HG03196 (cell line): Measurements from ENCODE around the gene ACADVL.

Experiments
- ATAC-seq: cut with Tn5 transposase; IDR thresholded peaks from one replicate; pipeline ENCODE4 v1.9.1; 2021; ENCODE audit not compliant: unreplicated experiment

Gene ACADVL

DNA sequence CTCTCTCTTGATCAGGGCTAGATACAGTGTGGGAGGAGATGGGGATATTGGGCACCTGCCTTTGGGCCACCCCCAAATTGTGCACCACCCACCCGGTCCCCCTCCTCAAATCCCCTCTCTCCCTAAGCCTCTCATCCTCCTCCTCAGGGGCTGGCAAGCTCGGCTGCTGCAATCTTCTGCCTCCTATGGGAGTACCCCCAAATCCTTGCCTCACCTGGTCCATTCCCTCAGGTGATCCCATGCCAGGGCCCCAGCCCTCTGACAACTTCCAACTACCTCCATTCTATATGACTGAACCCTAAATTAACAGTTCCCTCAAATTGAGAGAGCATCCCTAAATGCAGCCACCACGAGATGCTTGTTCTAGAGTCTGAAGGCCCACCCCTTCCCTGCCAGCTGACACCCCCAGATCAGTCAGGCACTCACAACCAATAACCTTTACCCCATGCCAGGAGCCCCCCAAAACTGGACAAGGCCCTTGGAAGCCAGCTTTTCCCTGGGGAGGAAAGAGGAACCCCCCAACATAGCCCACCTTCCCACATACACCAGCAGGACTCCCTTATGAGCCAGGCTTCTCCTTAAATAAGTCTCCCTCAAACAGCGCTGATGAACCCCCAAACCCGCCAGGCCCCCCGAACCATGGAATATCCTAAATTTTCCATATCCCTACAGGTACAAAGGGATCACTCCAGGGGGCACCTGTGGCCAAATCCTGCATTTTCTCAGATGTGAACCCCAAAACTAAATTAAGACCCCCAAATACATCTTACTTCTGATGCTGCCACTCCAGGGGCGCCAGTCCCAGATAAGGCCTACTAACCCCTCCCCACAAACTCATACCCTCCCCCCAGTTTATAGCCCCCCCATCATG is 3.3 kb upstream of the ACADVL start:
- no peak for ATAC-seq

DNA sequence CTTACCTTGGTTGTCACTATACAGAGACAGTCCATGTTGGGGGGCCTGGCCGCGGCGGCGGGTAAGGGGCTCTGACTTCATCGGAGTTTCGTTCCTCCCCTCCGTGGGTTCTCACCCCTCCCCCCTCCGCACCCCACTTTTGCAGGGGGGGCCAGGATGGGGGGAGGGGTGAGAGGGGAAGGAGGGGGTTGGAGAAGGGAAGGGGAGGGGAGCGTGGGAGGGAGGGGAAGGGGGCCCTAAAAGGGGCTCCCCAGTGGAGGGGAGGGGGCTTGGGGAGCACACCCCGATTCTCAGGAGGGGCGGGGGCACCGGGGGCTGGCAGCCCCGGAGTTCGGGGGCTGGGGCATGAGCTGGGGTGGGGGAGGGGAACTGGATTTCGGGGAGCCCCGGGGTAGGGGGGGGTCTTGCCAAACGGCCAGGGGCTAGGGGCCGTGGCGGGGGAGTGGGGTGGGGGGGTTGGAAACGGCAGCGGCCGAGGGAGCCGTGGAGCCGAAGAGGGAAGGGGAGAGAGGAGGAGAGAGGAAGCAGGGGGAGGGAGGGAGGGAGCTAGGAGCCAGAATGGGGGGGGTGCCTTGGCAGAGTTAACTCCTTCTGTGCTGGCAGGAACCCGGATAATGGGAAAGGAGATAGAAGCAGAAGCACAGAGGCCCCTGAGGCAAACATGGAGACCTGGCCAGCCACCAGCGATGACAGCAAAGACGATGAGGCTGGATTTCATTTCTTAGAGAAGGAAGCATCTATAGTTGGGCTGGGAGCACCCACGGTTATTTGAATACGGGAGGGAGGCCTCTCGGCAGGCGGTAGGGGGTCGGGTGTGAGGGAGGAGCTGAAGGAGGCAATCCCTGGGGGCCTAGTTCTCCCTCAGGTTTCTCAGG is 2.4 kb upstream of the ACADVL start:
- no peak for ATAC-seq

GRCh38 chr17:7218166-7218565 is 1.6 kb upstream of the ACADVL start:
- no peak for ATAC-seq

DNA sequence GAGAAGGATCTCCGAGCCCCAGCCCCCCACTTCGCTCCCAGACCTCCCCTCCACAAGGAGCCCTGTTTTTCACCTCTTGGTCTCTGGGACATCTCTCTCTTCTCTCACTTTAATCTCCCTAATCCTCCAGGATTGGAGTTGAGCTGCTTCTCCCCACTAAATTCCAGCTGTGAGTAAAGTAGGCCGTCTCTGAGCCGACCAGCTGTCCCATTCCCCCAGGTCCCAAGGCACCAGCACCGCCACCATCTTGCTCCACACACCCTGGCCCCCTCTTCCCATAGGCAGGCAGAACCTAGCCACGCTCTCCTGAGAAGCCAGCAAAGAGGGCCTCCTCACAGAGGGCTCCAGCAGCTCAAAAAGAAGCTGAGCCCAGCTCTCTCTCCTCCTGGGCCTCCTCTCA is 980 bp upstream of the ACADVL start:
- no peak for ATAC-seq

DNA sequence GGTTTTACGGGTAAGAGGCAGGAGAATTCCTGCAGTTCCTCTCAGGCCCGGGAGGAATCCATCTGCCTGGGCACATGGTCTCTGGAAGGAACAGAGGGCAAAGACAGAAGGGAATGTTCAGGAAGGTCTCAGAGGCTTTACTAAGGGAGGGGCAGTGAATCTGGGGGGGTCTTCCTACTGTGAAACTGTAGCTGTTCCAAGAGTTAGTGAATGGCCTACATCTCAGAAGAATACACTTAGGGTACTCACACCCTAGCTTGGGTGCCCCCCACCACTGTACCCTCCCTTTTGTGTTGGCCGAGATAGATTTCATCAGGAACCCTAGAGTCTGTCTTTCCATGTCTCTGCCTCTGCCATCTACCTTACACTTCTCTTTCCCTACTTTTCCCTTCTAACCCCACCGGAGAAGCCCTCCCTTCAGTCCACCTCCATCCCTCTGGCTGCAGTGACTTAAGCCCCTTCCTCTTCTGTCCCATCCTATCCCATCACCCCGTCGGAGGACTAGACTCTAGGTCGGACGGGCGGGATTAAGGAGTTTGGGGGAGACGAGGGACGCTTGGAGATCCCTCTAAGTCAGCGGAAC is 418 bp upstream of the ACADVL start:
- no peak for ATAC-seq

- no peak for ATAC-seq
Observed at GRCh38 chr17:7220593-7221277, 997 bp downstream of the ACADVL start.

- ATAC-seq: no peak
Observed at GRCh38 chr17:7221278-7222092, 1.7 kb downstream of the ACADVL start.

DNA sequence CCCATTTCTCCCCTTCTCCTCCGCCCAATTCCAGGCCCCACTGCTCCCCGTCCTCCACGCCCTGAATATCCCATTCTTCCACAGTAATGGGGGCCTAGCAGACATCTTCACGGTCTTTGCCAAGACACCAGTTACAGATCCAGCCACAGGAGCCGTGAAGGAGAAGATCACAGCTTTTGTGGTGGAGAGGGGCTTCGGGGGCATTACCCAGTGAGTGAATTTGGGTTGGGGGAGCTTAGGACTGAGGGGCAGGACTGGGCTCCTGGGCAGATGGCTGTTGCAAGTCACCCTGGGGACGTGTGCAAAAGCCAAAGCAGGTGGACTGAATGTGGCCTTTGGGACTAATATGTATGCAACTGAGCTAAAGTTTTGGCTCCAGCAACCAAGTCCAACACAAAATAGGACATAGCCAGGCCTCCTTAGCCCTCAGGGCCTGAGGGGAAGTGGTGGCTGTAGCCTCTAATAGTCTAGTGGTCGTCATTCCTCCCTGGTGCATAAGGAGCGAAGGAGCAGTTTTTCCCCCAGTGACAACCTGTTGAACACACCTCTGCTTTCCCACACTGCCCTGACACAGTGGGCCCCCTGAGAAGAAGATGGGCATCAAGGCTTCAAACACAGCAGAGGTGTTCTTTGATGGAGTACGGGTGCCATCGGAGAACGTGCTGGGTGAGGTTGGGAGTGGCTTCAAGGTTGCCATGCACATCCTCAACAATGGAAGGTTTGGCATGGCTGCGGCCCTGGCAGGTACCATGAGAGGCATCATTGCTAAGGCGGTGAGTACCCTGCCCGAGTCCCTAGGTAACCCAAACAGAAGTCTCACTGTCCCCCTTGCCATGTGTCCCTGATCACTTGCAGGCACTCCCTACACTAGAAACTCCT is 2.6 kb downstream of the ACADVL start:
- no peak for ATAC-seq

DNA sequence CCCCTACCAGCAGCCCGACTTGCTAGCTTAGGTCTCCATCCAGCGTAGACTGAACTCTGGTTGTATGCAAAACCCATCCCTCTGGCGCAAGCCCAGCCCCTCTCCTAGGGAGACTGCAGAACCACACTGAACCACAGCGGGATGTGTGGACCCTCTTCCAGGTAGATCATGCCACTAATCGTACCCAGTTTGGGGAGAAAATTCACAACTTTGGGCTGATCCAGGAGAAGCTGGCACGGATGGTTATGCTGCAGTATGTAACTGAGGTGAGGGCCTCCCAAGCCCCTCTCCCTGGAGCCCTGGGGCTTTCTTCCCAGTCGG is 3.2 kb downstream of the ACADVL start:
- ATAC-seq: no peak

- no peak for ATAC-seq
Observed at GRCh38 chr17:7223375-7223774, 3.6 kb downstream of the ACADVL start.

GRCh38 chr17:7224110-7224509 is 4.4 kb downstream of the ACADVL start:
- no peak for ATAC-seq

DNA sequence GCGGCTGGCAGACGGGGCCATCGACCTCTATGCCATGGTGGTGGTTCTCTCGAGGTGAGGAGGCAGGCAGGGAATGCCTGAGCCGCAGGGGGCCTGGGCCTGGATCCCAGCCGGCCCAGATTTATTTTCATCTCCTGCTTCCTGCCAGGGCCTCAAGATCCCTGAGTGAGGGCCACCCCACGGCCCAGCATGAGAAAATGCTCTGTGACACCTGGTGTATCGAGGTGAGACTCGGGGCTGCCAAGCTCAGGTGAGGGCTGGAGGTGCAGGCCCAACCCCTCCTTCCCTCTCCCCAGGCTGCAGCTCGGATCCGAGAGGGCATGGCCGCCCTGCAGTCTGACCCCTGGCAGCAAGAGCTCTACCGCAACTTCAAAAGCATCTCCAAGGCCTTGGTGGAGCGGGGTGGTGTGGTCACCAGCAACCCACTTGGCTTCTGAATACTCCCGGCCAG is 4.9 kb downstream of the ACADVL start:
- ATAC-seq: no peak

DNA sequence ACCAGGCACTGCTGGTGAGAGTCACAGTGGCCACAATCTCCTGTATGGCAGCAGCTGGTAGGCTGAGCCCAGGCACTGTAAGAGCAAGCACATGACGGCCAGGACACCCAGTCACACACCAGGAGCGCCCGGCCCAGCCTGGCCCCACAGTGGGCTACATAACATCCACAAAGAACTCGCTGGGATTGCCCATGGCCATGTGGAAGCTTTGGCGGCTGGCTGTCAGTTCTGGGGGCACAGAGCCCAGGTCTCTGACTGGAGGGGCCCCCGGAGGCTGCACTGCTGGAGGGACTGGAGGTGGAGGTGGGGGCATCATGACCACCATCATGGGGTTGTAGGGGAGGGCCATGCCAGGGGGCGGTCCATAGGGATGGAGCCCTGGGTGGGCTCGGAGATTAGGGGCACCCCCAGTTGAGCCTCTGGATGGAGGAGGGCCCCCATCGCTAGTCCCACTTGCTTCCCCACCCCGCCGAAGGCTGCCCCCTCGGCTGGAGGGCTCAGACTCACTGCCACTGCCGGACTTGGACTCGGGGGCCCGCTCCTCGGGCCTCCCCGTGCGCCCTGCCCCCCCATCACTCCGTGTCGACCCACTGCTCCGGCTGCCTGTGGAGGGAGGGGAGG is 6.1 kb downstream of the ACADVL start:
- ATAC-seq: no peak

GRCh38 chr17:7226721-7227710 is 7.3 kb downstream of the ACADVL start:
- ATAC-seq: no peak

DNA sequence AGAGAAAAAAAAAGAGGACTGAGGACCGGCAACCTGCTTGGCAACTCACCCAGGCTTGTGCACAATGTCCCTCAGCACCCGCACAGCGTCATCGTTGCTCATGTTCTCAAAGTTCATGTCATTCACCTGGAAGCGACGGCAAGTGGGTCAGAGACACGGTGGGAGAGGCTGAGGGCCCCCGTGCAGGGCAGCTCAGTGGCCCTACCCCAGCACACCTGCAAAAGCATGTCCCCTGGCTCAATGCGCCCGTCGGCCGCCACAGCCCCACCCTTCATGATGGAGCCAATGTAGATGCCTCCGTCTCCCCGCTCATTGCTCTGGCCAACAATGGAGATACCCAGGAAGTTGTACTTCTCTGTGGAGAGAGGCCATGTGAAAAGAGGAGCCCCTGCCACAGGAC is 9.2 kb downstream of the ACADVL start:
- no peak for ATAC-seq

GRCh38 chr17:7229504-7229903 is 9.8 kb downstream of the ACADVL start:
- no peak for ATAC-seq

DNA sequence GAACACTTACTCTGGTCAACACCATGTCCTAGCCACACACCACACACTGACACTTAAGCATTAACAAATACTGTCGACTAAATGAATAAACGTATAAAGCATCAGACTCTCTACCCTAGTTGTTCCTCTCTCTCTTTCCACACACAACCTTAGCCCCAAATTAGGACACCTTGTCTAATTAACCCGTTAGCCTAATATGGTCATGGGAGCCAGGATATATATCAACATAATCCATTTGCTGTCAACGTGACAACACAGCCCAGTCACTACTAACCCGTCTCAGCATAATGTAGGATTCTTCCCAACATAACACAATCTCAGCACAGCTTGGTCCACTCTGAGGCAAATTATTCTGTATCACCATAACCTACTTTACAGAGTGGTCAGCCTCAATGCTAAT is 12.4 kb downstream of the ACADVL start:
- ATAC-seq: no peak

- ATAC-seq: no peak
Observed at GRCh38 chr17:7233701-7234082, 14.0 kb downstream of the ACADVL start.
